Measurements from ENCODE around the gene SLC39A1. TPM values are rescaled to one million over a fixed set of nuclear protein-coding genes. Genes with fewer than 3 reads are reported as not detected.

Gene SLC39A1
- total and polyA plus RNA-seq, 2 of the 8 experiments (the other 6 are each of a cell fraction or from before 2014, with no cell fraction given) = 238 to 337 TPM

DNA sequence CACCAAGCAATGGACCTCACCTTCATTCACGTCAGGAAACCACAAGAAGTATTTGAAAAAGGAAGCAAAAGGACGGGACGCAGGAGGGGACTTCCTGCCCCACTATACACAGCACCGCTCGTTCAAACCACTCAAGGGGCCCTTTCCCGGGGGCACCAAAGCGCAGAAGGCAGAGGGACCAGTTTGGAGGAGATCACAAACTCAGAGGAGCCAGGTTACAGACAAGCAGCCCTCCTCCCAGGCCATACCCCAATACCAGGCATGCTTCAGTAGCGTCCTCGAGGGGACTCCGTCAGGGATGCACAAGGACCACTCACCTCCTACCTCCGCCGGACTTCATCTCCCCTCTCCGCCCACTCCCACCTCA is 5.6 kb downstream of the SLC39A1 start:
- Histone ChIP-seq H3K9me3 (ENCODE audit: insufficient read depth in 2 of 2, low read depth in 1 of 2, low read length in 1 of 2) (no peaks in the 10 kb centered on the region), H4K20me1 (replicated peaks in 1 of 2; ENCODE audit: control insufficient read depth in 1 of 2, insufficient read depth in 2 of 2, low read length in 2 of 2) (peaks cover 9 to 16% of the 10 kb centered on the region in 2 experiments), H4K8ac (ENCODE audit: extremely low read depth, insufficient read depth, low read length) (peak overlapping the region; percentile 94), H3K36me3 (ENCODE audit: control insufficient read depth in 2 of 4, insufficient read depth in 4 of 4, low read length in 3 of 4) (peaks cover 11 to 27% (median 20%) of the 10 kb centered on the region in 4 experiments), H2AK5ac (ENCODE audit: low read depth, low read length) (0 out of 2 replicates have a peak overlapping the region, but pooled peaks have one; percentile 11), H3K4ac (replicated peaks; ENCODE audit: insufficient read length, low read depth, low read length) (no peak overlapping the region), H2BK20ac (ENCODE audit: low read length) (no peak overlapping the region), H2BK120ac (replicated peaks; ENCODE audit: low read depth, low read length) (no peak overlapping the region), H3K23ac (ENCODE audit: insufficient read length) (no peak overlapping the region), H2BK5ac (ENCODE audit: low read depth, low read length) (peak overlapping the region; percentile 96), H3K23me2 (ENCODE audit: low read depth, low read length) (peaks cover 21% of the 10 kb centered on the region), H4K91ac (replicated peaks; ENCODE audit: insufficient read length, low read length) (peak overlapping the region; percentile 76), H3K4me3 (ENCODE audit: extremely low read depth in 1 of 4, insufficient read depth in 2 of 4, low read depth in 3 of 4, low read length in 4 of 4) (peak overlapping the region; percentile 82 to 98 (median 88)), H3K18ac (ENCODE audit: extremely low read depth, low read length) (peak overlapping the region; percentile 92), H3K79me2 (ENCODE audit: control insufficient read depth in 1 of 2, insufficient read depth in 2 of 2, low read length in 2 of 2) (peaks cover 36 to 68% of the 10 kb centered on the region in 2 experiments), H3K27ac (ENCODE audit: low read depth, low read length) (peak overlapping the region; percentile 77), H3K79me1 (ENCODE audit: low read depth, low read length) (peaks cover 34% of the 10 kb centered on the region), H2AFZ (ENCODE audit: low read length) (peak overlapping the region; percentile 4; the same call in 1 of the 2 replicates), H3K9ac (replicated peaks in 1 of 4; ENCODE audit: extremely low read depth in 1 of 4, low read depth in 3 of 4, low read length in 3 of 4) (peak overlapping the region; percentile 66 to 85 (median 77)), H4K5ac (ENCODE audit: insufficient read length, low read depth, low read length) (peak overlapping the region; percentile 66), H3K56ac (replicated peaks; ENCODE audit: insufficient read length, low read depth, low read length) (peak overlapping the region; percentile 9), H2BK15ac (ENCODE audit: low read length) (0 out of 2 replicates have a peak overlapping the region, but pooled peaks have one; percentile 16), H3K4me1 (replicated peaks in 1 of 4; ENCODE audit: control insufficient read depth in 3 of 4, insufficient read depth in 4 of 4, low read length in 3 of 4) (peaks cover 6 to 20% (median 12%) of the 10 kb centered on the region in 4 experiments), H3K4me2 (ENCODE audit: insufficient read depth in 1 of 2, low read depth in 2 of 2, low read length in 2 of 2) (peak overlapping the region; percentile 81 to 89), H3K27me3 (replicated peaks in 1 of 4; ENCODE audit: control insufficient read depth in 3 of 4, extremely low read depth in 1 of 4, insufficient read depth in 3 of 4, low read length in 3 of 4) (no peaks in the 10 kb centered on the region), H2BK12ac (ENCODE audit: low read depth, low read length) (0 out of 2 replicates have a peak overlapping the region, but pooled peaks have one; percentile 60), H3K14ac (ENCODE audit: insufficient read length) (no peak overlapping the region)
- FAIRE-seq = no peak
- WGBS, 2 experiments (ENCODE audit: extremely low coverage in 1 of 2, insufficient coverage in 1 of 2, insufficient read length in 1 of 2, insufficient replicate concordance in 2 of 2, low coverage in 1 of 2, low lambda C conversion rate in 2 of 2, missing lambda C conversion rate in 1 of 2) = 2% methylated on average over 13 of the region's 13 CpGs; no CpG with 5 or more reads in 1 of the 2 experiments
- ChIA-PET CTCF (ENCODE audit: partially characterized antibody) (interaction anchor here (1.0 to 6.4 kb wide), 5 partner anchors 8 to 30 kb away, joined by 3 to 31 read pairs (median 8); partner anchors contain the start of genes DENND4B and RAB13), POLR2A (ENCODE audit: partially characterized antibody) (interaction anchor here (0.6 to 15.7 kb wide), 12 partner anchors 11 to 214 kb away, joined by 3 to 454 read pairs (median 4); partner anchors contain the start of genes CREB3L4, DENND4B, GATAD2B and JTB)
- no peak for DNase-seq (ENCODE audit: low read depth in 1 of 2, low spot score in 2 of 2)
- TF ChIP-seq SIRT6 (IDR thresholded peaks at IDR 0.05; ENCODE audit: low read length) = peak; percentile 74
- TF ChIP-seq BRCA1 (IDR thresholded peaks at IDR 0.05; ENCODE audit: low read depth, low read length) = no peak
- no peak for TF ChIP-seq EP300 (IDR thresholded peaks at IDR 0.05; ENCODE audit: borderline replicate concordance in 1 of 2, low read depth in 2 of 2, low read length in 2 of 2)
- peak; percentile 86 for TF ChIP-seq POLR2AphosphoS5 (IDR thresholded peaks at IDR 0.05; ENCODE audit: low read depth, low read length)
- TF ChIP-seq JUN (IDR thresholded peaks at IDR 0.05; ENCODE audit: low read depth, low read length) = no peak
- no peak for TF ChIP-seq KDM1A (IDR thresholded peaks at IDR 0.05; ENCODE audit: borderline replicate concordance, low read length)
- TF ChIP-seq, protein P1, sequence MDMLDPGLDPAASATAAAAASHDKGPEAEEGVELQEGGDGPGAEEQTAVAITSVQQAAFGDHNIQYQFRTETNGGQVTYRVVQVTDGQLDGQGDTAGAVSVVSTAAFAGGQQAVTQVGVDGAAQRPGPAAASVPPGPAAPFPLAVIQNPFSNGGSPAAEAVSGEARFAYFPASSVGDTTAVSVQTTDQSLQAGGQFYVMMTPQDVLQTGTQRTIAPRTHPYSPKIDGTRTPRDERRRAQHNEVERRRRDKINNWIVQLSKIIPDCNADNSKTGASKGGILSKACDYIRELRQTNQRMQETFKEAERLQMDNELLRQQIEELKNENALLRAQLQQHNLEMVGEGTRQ (IDR thresholded peaks at IDR 0.05; ENCODE audit: low read length) = no peak
- peak; percentile 22 for TF ChIP-seq KDM4A (IDR thresholded peaks at IDR 0.05; ENCODE audit: low read depth, low read length, severe bottlenecking)
- TF ChIP-seq RFX5 (IDR thresholded peaks at IDR 0.05; ENCODE audit: borderline replicate concordance, low read depth, low read length) = no peak
